Fibroblast of lung (primary cell): Measurements from ENCODE around the gene SLC9A3.

Experiments
- EZH2 ChIP-seq: IDR thresholded peaks from 2 replicates; pipeline ENCODE4 v1.5.1; 2012; ENCODE audit warnings: low read length, control low read depth, mild to moderate bottlenecking; ENCODE audit errors: missing control alignments
- TF ChIP-seq, protein P1 (sequence below), 2 donors: IDR thresholded peaks in 1 of 2; conservative IDR thresholded peaks in 1 of 2; 1 replicate in 1 of 2; 2 replicates in 1 of 2; pipeline ENCODE4 v1.5.1; 2011 to 2012; ENCODE audit warnings: low read length in 2 of 2, control low read depth in 1 of 2, inconsistent platforms in 1 of 2, low read depth in 1 of 2, mild to moderate bottlenecking in 1 of 2

- TF ChIP-seq, protein P1, sequence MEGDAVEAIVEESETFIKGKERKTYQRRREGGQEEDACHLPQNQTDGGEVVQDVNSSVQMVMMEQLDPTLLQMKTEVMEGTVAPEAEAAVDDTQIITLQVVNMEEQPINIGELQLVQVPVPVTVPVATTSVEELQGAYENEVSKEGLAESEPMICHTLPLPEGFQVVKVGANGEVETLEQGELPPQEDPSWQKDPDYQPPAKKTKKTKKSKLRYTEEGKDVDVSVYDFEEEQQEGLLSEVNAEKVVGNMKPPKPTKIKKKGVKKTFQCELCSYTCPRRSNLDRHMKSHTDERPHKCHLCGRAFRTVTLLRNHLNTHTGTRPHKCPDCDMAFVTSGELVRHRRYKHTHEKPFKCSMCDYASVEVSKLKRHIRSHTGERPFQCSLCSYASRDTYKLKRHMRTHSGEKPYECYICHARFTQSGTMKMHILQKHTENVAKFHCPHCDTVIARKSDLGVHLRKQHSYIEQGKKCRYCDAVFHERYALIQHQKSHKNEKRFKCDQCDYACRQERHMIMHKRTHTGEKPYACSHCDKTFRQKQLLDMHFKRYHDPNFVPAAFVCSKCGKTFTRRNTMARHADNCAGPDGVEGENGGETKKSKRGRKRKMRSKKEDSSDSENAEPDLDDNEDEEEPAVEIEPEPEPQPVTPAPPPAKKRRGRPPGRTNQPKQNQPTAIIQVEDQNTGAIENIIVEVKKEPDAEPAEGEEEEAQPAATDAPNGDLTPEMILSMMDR (conservative IDR thresholded peaks at IDR 0.05 in 1 of 2, IDR thresholded peaks at IDR 0.05 in 1 of 2; ENCODE audit: low read depth in 1 of 2, low read length in 2 of 2) = no peak
- no peak for TF ChIP-seq EZH2
These were observed 17.5 kb upstream of the SLC9A3 start for GRCh38 chr5:541539-542318.
